RPMI8226 (cell line): ENCODE results near the gene PTER.

Source experiments
- DNase-seq: peaks from one replicate; pipeline ENCODE4 v3.0.0-alpha.2; 2015

PTER gene

DNA sequence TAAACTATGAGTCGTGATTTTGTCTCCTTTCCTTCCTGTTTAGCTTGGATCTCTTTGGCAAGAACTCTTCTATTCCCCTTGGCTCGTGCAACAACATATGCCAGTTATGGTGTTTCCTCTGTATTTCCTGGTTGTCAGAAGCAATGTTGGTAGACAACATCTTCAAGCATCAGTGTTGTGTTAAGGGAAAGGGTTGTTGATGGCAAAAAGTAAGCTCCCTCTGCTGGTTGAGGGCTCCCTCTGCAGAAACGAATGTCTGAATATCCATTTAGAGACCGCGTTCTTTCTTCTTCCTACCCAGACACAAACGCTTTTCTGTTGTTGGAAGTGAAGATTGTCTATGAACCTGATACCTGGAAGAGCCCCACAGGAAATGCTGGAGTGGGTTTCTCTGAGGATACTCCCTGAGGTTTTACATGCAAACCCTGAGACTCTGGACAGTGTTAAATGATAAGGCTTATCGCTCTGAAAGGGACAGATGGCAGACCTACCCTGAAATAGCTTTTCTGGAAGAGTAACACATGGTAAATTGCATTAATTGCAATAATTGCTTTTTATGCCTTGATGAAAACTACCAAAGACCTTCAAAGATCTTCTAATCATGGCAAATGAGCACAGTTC lies 108.4 kb downstream of the PTER start:
- peak; percentile 29 for DNase-seq

DNA sequence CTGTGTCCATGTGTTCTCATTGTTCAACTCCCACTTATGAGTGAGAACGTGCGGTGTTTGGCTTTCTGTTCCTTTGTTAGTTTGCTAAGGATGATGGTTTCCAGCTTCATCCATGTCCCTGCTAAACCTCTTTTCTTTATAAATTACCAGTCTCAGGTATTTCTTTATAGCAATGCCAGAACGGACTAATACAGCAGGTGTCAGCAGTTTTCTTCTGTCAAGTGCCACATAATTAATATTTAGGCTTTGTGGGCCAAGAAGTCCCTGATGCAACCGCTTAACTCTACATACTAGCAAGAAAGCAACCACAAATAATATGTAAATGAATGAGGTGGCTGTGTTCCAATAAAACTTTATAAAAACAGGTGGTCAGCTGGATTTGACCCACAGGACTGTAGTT lies 111.2 kb downstream of the PTER start:
- no peak for DNase-seq

DNA sequence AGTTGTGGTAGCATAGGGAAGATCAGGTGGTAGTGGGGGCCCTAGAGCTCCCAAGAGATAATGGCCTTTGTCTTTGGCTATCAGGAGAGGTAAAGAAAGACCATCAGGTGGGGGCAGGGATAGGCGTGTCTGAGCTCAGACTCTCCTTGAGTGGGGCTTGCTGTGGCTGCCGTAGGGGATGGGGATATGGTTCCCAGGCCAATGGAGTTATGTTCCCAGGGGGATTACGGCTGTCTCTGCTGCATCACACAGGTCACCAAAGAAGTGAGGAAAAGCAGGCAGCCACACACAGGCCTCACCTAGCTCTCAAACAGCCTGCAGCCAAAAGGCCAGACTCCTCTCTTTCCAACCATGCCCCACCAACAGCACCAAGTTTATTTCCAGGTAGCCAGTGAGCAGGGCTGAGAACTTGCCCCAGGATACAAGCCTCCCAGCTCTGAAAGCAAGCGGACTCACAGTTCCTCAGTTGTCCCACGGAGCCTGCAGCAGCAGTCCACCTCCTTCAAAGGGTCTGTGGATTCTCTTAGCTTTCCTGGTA lies 122.5 kb downstream of the PTER start:
- DNase-seq, result no peak

DNA sequence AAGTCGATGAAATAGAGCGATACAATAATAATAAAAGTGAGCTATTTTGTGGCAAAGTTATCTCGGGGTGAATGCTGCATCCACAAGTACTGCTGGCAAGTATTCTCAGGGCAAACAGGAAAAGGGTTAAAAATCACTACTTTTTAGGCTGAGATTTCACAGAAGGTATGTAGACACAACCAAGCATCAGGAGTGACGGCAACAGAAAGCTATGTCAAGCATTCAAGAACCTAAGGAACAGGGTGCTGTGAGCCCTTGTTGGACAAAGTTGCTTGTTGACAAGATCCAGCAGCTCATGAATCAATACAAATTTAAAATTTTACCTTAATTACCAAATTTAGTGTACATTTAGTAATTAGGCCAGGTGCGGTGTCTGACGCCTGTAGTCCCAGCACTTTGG lies 126.1 kb downstream of the PTER start:
- no peak for DNase-seq
